Measurements from ENCODE around the gene RAB33A.

Gene RAB33A

GRCh38 chrX:130171446-130172126 lies at the start of gene RAB33A:
RAB33A (plus strand) TSS chrX:130171962; CDS start chrX:130172063, 101 bp downstream.
- no peak for DNase-seq (ENCODE audit: low read depth in 1 of 2, low spot score in 1 of 2)

- DNase-seq (ENCODE audit: low read depth in 1 of 2, low spot score in 1 of 2) = no peak
These were observed 47.2 kb upstream of the RAB33A start for GRCh38 chrX:130124577-130124976.

- no peak for DNase-seq (ENCODE audit: low read depth in 1 of 2, low spot score in 1 of 2)
These were observed 46.5 kb upstream of the RAB33A start for GRCh38 chrX:130125091-130125874.

GRCh38 chrX:130130990-130131389 lies 40.8 kb upstream of the RAB33A start:
- DNase-seq (ENCODE audit: low read depth in 1 of 2, low spot score in 1 of 2) = no peak

GRCh38 chrX:130136496-130136895 lies 35.3 kb upstream of the RAB33A start:
- DNase-seq (ENCODE audit: low read depth in 1 of 2, low spot score in 1 of 2) = no peak

- no peak for DNase-seq (ENCODE audit: low read depth in 1 of 2, low spot score in 1 of 2)
These were observed 34.8 kb upstream of the RAB33A start for GRCh38 chrX:130136961-130137360.

GRCh38 chrX:130139474-130140201 lies 32.1 kb upstream of the RAB33A start:
- no peak for DNase-seq (ENCODE audit: low read depth in 1 of 2, low spot score in 1 of 2)

GRCh38 chrX:130144509-130144908 lies 27.3 kb upstream of the RAB33A start:
- DNase-seq (ENCODE audit: low read depth in 1 of 2, low spot score in 1 of 2) = no peak

- DNase-seq (ENCODE audit: low read depth in 1 of 2, low spot score in 1 of 2) = no peak
These were observed 26.6 kb upstream of the RAB33A start for GRCh38 chrX:130145123-130145522.

- DNase-seq (ENCODE audit: low read depth in 1 of 2, low spot score in 1 of 2) = no peak
These were observed 24.1 kb upstream of the RAB33A start for GRCh38 chrX:130147631-130148030.

- no peak for DNase-seq (ENCODE audit: low read depth in 1 of 2, low spot score in 1 of 2)
These were observed 16.2 kb upstream of the RAB33A start for GRCh38 chrX:130155564-130155963.

- DNase-seq (ENCODE audit: low read depth in 1 of 2, low spot score in 1 of 2) = no peak
These were observed 13.5 kb upstream of the RAB33A start for GRCh38 chrX:130158311-130158710.

- DNase-seq (ENCODE audit: low read depth in 1 of 2, low spot score in 1 of 2) = no peak
These were observed 12.0 kb upstream of the RAB33A start for GRCh38 chrX:130159776-130160175.

- no peak for DNase-seq (ENCODE audit: low read depth in 1 of 2, low spot score in 1 of 2)
These were observed 9.5 kb upstream of the RAB33A start for GRCh38 chrX:130162094-130162735.

GRCh38 chrX:130163398-130163797 lies 8.4 kb upstream of the RAB33A start:
- DNase-seq (ENCODE audit: low read depth in 1 of 2, low spot score in 1 of 2) = no peak

GRCh38 chrX:130165181-130165702 lies 6.5 kb upstream of the RAB33A start:
- DNase-seq (ENCODE audit: low read depth in 1 of 2, low spot score in 1 of 2) = no peak

- DNase-seq (ENCODE audit: low read depth in 1 of 2, low spot score in 1 of 2) = peak; percentile 62 to 82
These were observed 5.9 kb upstream of the RAB33A start, which contains the start of gene AIFM1 for GRCh38 chrX:130165703-130166502. AIFM1 (minus strand) TSS chrX:130165841; CDS start chrX:130165656, 185 bp downstream.

- DNase-seq (ENCODE audit: low read depth in 1 of 2, low spot score in 1 of 2) = no peak
These were observed 5.3 kb upstream of the RAB33A start for GRCh38 chrX:130166503-130166777.

GRCh38 chrX:130167040-130167439 lies 4.7 kb upstream of the RAB33A start:
- DNase-seq (ENCODE audit: low read depth in 1 of 2, low spot score in 1 of 2) = no peak

- DNase-seq (ENCODE audit: low read depth in 1 of 2, low spot score in 1 of 2) = peak in 1 of 2 donors; percentile 36
These were observed 863 bp upstream of the RAB33A start for GRCh38 chrX:130170752-130171445.

All from activated CD4-positive, alpha-beta T cell treated with anti-CD3 and anti-CD28 coated beads, Interleukin-2, amount 50 U/mL, for 24 hours (primary cell).